IgD-negative memory B cell (primary cell): ENCODE measurements around the gene TLE3. TPM values are rescaled to one million over a fixed set of nuclear protein-coding genes. Genes with fewer than 3 reads are reported as not detected.

ENCODE experiments used
- H3K27ac Mint-ChIP-seq, 3 donors: one replicate each; pipeline ENCODE4 v1.8.0; 2020 to 2022; ENCODE audit warnings: mild to moderate bottlenecking in 3 of 3, mixed read lengths in 3 of 3, moderate library complexity in 1 of 3
- H3K27me3 Mint-ChIP-seq: one replicate; pipeline ENCODE4 v1.8.0; 2021; ENCODE audit warnings: mixed read lengths
- H3K36me3 Mint-ChIP-seq: one replicate; pipeline ENCODE4 v1.8.0; 2020; ENCODE audit warnings: mild to moderate bottlenecking, mixed read lengths
- H3K4me1 Mint-ChIP-seq, 3 donors: one replicate each; pipeline ENCODE4 v1.8.0; 2020 to 2022; ENCODE audit warnings: mixed read lengths in 3 of 3, mild to moderate bottlenecking in 1 of 3
- H3K4me3 Mint-ChIP-seq, 4 donors: one replicate each; pipeline ENCODE4 v1.8.0; 2020 to 2022; ENCODE audit warnings: mild to moderate bottlenecking in 4 of 4, mixed read lengths in 4 of 4, moderate library complexity in 3 of 4
- H3K9me3 Mint-ChIP-seq, 3 donors: one replicate each; pipeline ENCODE4 v1.8.0; 2020 to 2021; ENCODE audit warnings: mixed read lengths in 3 of 3, mild to moderate bottlenecking in 1 of 3
- polyA plus RNA-seq: library from polyadenylated mRNA; unstranded; fragments of 300-500 nt; fragmentation: Illumina TruSeq; gene quantifications from one replicate; pipeline ENCODE4 v1.2.3, GENCODE V29; 2021

TLE3 gene
- polyA plus RNA-seq, 1 donor from 2014 or later, result 88.7 TPM

DNA sequence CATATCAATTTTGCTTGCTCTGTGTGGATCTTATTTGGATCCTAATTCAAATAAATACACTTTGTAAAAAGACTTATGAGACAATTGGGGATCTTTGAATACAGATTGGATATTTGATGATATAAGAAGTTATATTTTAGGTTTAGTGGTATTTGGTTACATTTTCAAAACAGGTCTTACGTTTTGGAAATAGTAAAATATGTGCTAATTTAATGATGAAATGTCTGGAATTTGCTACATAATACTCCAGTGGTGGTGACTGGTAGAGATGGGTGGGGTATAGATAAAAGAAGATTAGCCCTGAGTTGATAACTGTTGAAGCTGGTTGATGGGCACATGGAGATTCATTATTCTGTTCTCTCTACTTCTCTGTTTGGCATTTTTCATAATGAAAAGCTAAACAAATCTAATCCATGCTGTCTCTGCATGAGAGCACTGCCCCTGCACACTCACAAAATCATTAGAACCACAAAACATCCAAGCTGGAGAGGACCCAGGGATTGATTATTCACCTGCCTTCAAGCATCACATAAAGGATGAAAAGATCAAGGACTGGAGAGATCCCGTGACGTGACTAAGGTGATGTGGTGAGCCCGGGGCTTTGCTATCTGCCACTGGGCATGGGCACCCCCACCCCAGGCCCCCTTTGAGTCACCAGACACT is 58.9 kb downstream of the TLE3 start:
- H3K4me3 Mint-ChIP-seq, result peak overlapping the region in 3 of 4 donors; percentile 5 to 78 (median 7)
- H3K27ac Mint-ChIP-seq, result peak overlapping the region; percentile 10 to 94 (median 33)
- H3K9me3 Mint-ChIP-seq, result peaks cover 2 to 5% (median 2%) of the 10 kb centered on the region in 3 donors
- peaks cover 9% of the 10 kb centered on the region for H3K36me3 Mint-ChIP-seq
- H3K27me3 Mint-ChIP-seq, result no peaks in the 10 kb centered on the region
- H3K4me1 Mint-ChIP-seq, result peaks cover 48 to 75% (median 69%) of the 10 kb centered on the region in 3 donors

DNA sequence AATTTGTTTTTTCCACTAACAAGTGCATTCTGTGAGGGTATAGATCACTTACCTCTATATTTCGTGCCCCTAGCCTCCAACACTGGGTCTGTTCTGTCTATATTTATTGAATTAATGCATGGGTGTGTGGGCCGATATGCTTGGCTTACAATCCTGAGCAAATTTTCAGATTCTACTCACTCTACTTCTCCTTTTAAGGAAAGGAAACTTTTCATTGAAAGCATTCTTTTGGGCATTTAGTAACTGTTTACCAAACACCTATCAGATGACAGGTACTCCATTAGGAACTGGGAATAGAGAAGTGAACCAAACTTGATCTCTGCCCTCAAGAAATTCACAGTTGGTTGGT is 60.5 kb downstream of the TLE3 start:
- Mint-ChIP-seq H3K9me3 (peaks cover 0 to 5% (median 0%) of the 10 kb centered on the region in 3 donors), H3K27me3 (no peaks in the 10 kb centered on the region), H3K27ac (peak overlapping the region; percentile 87 to 96 (median 95)), H3K4me3 (peak overlapping the region in 3 of 4 donors; percentile 72 to 91 (median 90)), H3K36me3 (peaks cover 2% of the 10 kb centered on the region), H3K4me1 (peaks cover 43 to 64% (median 59%) of the 10 kb centered on the region in 3 donors)

DNA sequence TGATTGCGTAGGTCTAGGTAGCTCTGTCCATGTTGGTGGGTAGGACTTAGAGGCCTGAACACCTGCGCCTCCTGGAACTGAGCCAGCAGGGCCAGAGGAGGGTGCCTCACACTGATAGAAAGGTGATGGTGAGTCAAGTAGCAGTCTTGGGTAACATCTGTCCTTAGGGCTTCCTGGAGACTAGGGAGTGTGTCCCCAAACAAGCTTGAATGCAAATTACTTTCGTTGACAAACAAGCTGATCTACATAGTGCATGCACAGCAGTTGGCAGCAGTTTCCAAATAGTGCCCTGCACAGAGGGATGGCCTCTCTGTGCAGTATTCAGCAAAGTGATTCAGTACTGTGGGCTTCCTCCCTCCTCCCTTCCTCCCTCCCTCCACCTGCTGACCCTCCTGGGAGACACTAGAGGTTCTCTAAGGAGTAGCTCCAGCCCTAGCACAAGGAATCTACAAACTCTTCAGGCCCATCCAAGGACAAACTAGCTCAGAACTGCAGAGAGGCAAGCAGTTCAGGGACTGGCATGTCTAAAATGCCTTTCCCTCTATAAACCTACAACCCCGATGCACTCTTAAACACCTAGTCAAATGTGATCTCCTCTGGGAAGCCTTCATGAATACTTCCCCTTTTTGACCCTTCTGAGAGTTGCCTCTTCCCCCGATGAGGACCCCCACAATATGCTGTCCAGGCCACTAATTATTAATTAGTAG is 61.0 kb downstream of the TLE3 start:
- H3K9me3 Mint-ChIP-seq, result peaks cover 0 to 4% (median 0%) of the 10 kb centered on the region in 3 donors
- H3K27ac Mint-ChIP-seq, result peak overlapping the region; percentile 87 to 96 (median 95)
- peaks cover 2% of the 10 kb centered on the region for H3K36me3 Mint-ChIP-seq
- H3K27me3 Mint-ChIP-seq, result no peaks in the 10 kb centered on the region
- peaks cover 41 to 63% (median 57%) of the 10 kb centered on the region in 3 donors for H3K4me1 Mint-ChIP-seq
- peak overlapping the region; percentile 70 to 91 (median 81) for H3K4me3 Mint-ChIP-seq

DNA sequence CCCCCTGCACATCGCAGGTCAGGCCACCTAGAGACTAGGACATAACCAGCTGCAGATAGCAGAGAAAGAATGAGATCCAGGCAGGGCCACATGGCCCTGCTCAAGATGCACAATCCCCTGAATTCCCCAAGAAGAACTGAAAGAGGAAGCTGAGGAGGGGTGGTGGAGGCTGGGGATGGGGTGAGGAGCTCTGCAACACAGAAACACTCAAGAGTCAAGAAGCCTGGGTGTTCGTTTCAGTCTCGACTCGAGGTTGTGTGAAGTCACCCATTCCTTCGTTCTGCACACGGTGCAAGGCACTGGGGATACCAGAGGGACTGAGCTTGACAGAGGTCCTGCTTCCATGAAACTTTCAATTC is 62.0 kb downstream of the TLE3 start:
- H3K4me1 Mint-ChIP-seq, result peaks cover 44 to 60% (median 54%) of the 10 kb centered on the region in 3 donors
- no peaks in the 10 kb centered on the region for H3K9me3 Mint-ChIP-seq
- peak overlapping the region; percentile 87 to 98 (median 95) for H3K27ac Mint-ChIP-seq
- peak overlapping the region; percentile 68 to 86 (median 76) for H3K4me3 Mint-ChIP-seq
- peaks cover 2% of the 10 kb centered on the region for H3K27me3 Mint-ChIP-seq
- H3K36me3 Mint-ChIP-seq, result peaks cover 2% of the 10 kb centered on the region

DNA sequence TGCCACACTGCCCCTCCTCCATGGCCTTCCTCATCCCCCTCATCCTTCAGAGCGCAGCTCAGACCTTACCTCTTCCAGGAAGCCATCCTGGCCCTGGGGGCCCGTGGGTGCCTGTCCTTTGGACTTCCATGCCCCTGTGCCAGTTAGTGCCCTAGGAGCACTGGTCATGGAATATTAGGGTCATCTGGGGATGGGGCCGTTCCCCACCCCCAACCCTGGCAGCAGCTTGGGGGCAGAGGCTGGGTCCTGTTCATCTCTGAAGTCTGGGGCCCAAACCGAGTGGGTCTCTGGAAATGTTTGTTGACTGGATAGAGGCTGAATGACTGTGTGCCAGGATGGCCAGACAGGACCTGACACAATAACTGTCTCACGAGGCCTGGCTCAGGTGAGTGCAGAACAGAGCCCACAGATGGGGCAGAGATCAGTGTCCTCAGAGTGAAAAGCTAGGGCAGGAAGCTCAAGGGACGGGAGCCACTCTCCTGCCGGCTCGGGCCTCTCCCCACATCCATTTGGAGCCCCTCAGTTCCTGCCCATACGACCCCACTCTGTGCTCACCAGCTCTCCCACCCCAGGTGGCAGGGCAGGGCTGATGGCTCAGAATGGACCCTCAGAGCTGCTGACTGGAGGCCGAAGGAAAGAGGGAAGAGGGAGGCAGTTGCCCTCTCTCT is 62.5 kb downstream of the TLE3 start:
- Mint-ChIP-seq H3K9me3 (no peaks in the 10 kb centered on the region), H3K27me3 (peaks cover 2% of the 10 kb centered on the region), H3K27ac (peak overlapping the region; percentile 87 to 98 (median 95)), H3K36me3 (peaks cover 2% of the 10 kb centered on the region), H3K4me3 (peak overlapping the region in 3 of 4 donors; percentile 72 to 86 (median 81)), H3K4me1 (peaks cover 45 to 56% (median 50%) of the 10 kb centered on the region in 3 donors)

DNA sequence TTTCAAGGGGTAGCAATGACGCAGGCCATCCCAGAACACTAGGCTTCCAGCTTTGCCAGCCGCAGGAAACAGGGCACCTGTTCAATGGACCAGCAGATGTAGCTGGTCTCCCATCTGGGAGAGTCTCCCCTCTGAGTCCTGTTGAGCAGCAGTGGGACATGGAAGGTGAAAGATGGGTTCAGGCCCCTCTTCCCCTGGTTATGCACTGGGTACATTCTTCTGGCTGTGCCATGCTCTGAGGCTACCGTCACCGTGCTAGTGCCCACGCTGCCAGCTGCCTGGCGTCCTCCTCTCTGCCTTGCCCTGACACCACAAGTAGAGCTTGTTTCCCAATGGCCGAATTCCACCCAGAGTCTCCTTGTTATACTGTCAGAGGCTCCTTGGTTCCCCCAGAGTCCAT is 63.1 kb downstream of the TLE3 start:
- H3K27me3 Mint-ChIP-seq, result peaks cover 2% of the 10 kb centered on the region
- peaks cover 48 to 56% (median 51%) of the 10 kb centered on the region in 3 donors for H3K4me1 Mint-ChIP-seq
- peak overlapping the region in 2 of 4 donors; percentile 36 to 81 for H3K4me3 Mint-ChIP-seq
- H3K27ac Mint-ChIP-seq, result peak overlapping the region; percentile 87 to 98 (median 95)
- H3K36me3 Mint-ChIP-seq, result peaks cover 5% of the 10 kb centered on the region
- no peaks in the 10 kb centered on the region for H3K9me3 Mint-ChIP-seq

DNA sequence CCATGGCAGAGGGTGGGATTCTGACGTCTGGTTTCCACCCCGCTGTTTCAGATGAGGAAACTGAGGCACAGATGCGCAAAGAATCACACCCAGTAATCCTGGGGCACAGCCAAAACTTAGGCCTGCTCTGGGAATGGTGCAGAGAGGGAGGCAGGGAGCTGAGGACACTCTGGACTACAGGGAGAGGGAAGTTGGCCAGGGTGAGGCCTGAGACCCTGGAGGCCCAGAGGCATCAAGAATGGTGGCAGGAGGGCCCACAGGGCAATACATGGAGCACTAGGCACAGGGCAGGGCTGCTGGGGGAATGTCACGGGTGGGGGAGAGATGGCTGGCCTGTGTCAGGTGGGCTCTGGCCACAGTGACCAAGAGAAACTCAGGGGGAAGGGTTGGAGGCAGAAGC is 63.6 kb downstream of the TLE3 start:
- Mint-ChIP-seq H3K9me3 (no peaks in the 10 kb centered on the region), H3K27ac (peak overlapping the region in 1 of 3 donors; percentile 63), H3K27me3 (peaks cover 2% of the 10 kb centered on the region), H3K4me3 (no peak overlapping the region), H3K36me3 (peaks cover 6% of the 10 kb centered on the region), H3K4me1 (peaks cover 48 to 56% (median 52%) of the 10 kb centered on the region in 3 donors)

DNA sequence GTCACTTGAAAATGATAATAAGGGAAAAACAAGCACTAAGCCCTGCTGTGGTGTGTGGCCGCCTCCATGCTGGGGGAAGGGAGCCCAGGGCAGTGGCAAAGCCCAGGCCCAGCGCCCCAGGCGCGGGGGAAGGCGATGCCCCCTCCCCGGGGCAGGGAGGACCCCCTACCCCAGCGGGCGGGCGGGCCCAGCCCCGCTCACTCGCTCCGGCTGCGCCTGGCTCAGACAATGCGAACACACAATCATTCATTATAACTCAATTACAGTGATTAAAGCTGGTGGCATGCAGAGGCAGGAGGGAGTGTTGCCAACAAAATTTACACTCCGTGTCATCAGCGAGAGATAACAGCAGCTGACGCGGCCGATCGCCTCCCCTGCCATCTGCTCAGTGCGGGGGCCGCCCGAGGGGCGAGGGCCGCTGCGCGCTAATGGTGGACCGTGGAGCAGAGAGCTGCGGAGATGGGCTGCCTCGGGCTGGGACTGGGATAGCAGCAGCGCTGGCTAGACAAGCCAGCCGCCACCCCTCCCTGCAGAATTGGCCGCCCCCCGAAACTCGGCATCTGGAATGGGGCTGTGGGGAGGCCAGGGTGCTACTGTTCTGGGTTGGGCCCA is 64.1 kb downstream of the TLE3 start:
- Mint-ChIP-seq H3K36me3 (peaks cover 6% of the 10 kb centered on the region), H3K9me3 (no peaks in the 10 kb centered on the region), H3K4me3 (no peak overlapping the region), H3K27ac (no peak overlapping the region), H3K4me1 (peaks cover 45 to 54% (median 50%) of the 10 kb centered on the region in 3 donors), H3K27me3 (peaks cover 2% of the 10 kb centered on the region)

DNA sequence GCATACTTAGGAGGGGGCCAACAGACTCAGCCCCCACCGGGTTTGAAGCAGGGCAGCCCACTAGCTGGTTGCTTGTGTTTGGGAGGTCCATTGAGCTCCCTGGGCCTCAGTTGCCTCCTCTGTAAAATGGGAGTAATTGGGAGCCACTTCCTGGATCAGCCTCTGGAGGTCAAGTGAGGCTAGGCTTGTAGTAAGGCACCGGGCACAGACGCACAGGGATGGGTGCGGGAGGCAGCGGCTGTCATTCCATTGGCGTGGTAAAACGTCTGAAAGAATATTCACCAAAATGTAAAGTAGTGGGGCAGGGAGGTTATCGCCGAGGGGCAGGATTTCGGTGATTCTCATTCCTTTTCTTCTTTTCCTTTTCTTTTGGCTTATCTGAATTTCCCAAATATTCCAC is 64.6 kb downstream of the TLE3 start:
- H3K4me1 Mint-ChIP-seq, result peaks cover 40 to 52% (median 50%) of the 10 kb centered on the region in 3 donors
- no peak overlapping the region for H3K4me3 Mint-ChIP-seq
- H3K36me3 Mint-ChIP-seq, result peaks cover 7% of the 10 kb centered on the region
- peaks cover 2% of the 10 kb centered on the region for H3K27me3 Mint-ChIP-seq
- no peaks in the 10 kb centered on the region for H3K9me3 Mint-ChIP-seq
- H3K27ac Mint-ChIP-seq, result no peak overlapping the region

DNA sequence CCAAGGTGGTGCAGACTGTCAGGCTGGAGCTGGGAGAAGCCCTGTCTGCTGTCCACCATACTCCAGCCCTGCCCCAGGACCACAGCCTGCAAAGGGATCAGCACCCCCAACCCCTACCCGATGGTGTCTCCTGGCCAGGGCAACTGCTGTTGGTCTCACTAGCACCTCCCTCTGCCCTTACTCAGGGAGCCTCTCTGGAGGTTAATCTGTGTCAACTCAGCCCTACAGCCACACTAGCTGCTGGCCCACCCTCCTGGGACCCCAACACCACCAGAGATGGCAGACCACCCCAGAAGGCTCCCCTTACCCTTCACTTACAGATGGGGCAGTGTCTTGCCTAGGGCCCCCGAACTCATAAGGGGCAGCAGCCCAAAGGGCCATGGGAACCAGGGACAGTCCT is 65.2 kb downstream of the TLE3 start:
- no peaks in the 10 kb centered on the region for H3K9me3 Mint-ChIP-seq
- H3K36me3 Mint-ChIP-seq, result peaks cover 8% of the 10 kb centered on the region
- H3K4me1 Mint-ChIP-seq, result peaks cover 37 to 48% (median 46%) of the 10 kb centered on the region in 3 donors
- H3K4me3 Mint-ChIP-seq, result peak overlapping the region in 1 of 4 donors; percentile 61
- peaks cover 2% of the 10 kb centered on the region for H3K27me3 Mint-ChIP-seq
- H3K27ac Mint-ChIP-seq, result no peak overlapping the region

DNA sequence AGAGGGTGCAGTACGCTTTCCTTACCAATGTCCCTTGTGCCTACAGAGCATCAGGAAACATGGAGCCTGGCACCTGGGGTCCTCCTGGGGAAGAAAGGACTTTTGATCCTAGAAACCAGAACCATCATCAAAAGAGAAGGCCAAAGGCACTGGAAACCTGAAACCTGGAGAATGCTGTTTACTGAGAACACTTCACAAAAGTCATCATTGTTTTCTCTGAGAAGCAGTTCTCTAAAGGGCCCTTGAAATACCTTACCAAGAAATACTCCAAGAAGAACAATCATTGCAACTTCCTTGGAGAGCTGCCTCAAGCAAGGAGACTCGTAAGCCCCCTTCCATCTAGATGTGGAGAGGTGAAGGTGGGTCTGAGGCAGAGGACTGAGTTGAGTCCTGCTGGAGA is 66.0 kb downstream of the TLE3 start:
- Mint-ChIP-seq H3K4me3 (no peak overlapping the region), H3K27ac (no peak overlapping the region), H3K4me1 (peaks cover 29 to 40% (median 38%) of the 10 kb centered on the region in 3 donors), H3K9me3 (no peaks in the 10 kb centered on the region), H3K27me3 (peaks cover 2% of the 10 kb centered on the region), H3K36me3 (peaks cover 8% of the 10 kb centered on the region)

DNA sequence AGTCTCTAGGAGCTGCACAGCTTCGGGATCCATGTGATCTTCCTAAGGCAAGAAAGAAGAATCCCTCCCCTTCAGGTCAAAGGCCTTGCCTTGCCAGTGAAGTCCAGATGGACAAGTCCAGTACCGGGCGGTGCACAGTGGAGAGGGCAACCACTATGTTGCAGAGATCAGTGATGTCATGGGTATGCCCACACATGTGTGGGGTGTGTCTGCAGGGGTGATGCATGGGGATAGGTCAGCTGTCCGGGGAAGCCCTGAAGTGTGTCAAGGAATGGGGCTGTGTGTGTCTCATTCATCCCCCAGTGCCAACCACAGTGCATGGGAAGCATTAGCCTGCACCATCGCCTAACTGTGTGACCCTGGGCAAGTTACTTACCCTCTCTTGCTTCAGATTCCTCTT is 66.5 kb downstream of the TLE3 start:
- Mint-ChIP-seq H3K27me3 (peaks cover 2% of the 10 kb centered on the region), H3K36me3 (peaks cover 8% of the 10 kb centered on the region), H3K4me1 (peaks cover 30 to 37% (median 34%) of the 10 kb centered on the region in 3 donors), H3K9me3 (no peaks in the 10 kb centered on the region), H3K27ac (no peak overlapping the region), H3K4me3 (no peak overlapping the region)

DNA sequence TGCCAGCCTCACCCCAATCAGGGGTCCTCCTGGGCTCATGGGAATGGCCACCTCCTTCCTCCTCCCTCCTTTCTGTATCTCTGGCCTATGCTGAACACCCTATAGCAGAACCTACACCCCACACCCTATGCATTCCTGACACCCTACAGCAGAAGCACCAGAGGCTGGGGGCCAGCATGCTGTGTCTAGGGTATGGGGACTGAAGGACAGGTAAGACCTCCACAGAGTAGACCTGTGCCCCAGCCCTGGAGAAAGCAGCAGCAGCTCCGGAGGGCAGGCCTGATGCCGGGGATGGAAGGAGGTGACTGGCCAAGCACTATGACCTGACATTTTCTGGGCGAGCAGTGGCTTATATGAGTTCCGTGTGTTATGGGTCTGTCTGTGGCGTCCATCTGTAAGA is 66.9 kb downstream of the TLE3 start:
- peaks cover 8% of the 10 kb centered on the region for H3K36me3 Mint-ChIP-seq
- H3K4me3 Mint-ChIP-seq, result no peak overlapping the region
- no peaks in the 10 kb centered on the region for H3K9me3 Mint-ChIP-seq
- peaks cover 2% of the 10 kb centered on the region for H3K27me3 Mint-ChIP-seq
- peaks cover 26 to 33% (median 32%) of the 10 kb centered on the region in 3 donors for H3K4me1 Mint-ChIP-seq
- no peak overlapping the region for H3K27ac Mint-ChIP-seq

DNA sequence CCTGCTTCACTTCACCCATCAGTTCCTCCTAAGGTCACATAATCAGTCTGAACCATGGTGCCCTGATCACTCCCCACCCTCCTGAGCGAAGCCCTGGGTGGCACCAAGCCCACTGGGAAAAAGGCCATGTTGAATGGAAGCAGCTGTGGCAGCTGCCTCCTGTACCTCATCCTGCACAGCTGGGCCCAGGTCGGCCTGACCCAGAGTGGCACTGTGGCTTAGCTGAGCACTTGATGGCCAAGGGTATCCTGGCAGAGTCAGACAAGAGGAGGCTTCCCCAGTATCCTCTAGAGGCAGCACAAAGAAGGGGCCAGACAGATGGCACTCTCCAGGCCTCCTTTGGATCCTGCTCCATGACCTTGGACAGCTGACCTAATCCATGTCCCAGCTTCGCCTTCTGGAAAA is 68.4 kb downstream of the TLE3 start:
- Mint-ChIP-seq H3K36me3 (peaks cover 8% of the 10 kb centered on the region), H3K4me1 (peaks cover 21 to 30% (median 25%) of the 10 kb centered on the region in 3 donors), H3K27me3 (peaks cover 2% of the 10 kb centered on the region), H3K4me3 (peak overlapping the region in 1 of 4 donors; percentile 23), H3K27ac (no peak overlapping the region), H3K9me3 (no peaks in the 10 kb centered on the region)

DNA sequence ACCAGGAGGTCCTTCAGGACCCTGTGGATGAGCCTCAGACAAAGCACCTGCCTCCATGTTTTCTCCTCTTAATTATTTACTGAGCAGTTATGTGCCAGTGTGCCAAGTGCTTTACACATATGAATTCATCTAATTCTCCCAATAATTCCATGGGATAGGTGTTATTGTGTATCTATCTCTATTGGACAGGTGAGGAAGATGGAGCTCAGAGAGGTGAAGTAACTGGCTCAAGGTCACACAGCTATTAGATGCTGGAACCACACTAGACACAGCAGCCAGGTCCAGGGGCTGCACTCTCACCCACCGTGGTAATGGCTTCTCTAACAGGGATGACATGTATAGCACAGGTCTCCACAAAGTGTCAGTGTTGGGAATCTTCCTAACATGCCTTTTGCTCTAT is 70.2 kb downstream of the TLE3 start:
- Mint-ChIP-seq H3K9me3 (no peaks in the 10 kb centered on the region), H3K4me1 (peaks cover 33 to 40% (median 40%) of the 10 kb centered on the region in 3 donors), H3K27ac (peak overlapping the region in 1 of 3 donors; percentile 39), H3K27me3 (peaks cover 5% of the 10 kb centered on the region), H3K4me3 (no peak overlapping the region), H3K36me3 (peaks cover 6% of the 10 kb centered on the region)
